Omental fat pad (tissue), 4 donors: ENCODE results near the gene MVB12B. TPM values are rescaled to one million over a fixed set of nuclear protein-coding genes. Genes with fewer than 3 reads are reported as not detected.
"Not testable (repeated sequence)": the region's sequence is repeated elsewhere in the genome, so short reads cannot be mapped to it uniquely, and the experiment has no call there.

Experiments used
- ATAC-seq: fragments of 150-250 bp; one replicate; pipeline ENCODE4 v1.9.1; 2016; ENCODE audit warnings: mild to moderate bottlenecking, moderate library complexity; ENCODE audit not compliant: low FRiP score
- DNase-seq: peaks from one replicate; pipeline ENCODE4 v3.0.0-alpha.2; 2019; ENCODE audit warnings: low spot score
- CTCF ChIP-seq, 3 donors: fragments of 450-650 bp; IDR thresholded peaks; one replicate each; pipeline ENCODE4 v1.5.1; 2016 to 2017; ENCODE audit warnings: antibody characterized with exemption in 3 of 3, mild to moderate bottlenecking in 3 of 3, moderate library complexity in 2 of 3
- total RNA-seq, 4 donors: library from RNA; depleted of rRNA; stranded (reverse); fragments of >200 nt; gene quantifications; one replicate each; pipeline ENCODE4 v1.1.0, GENCODE V29; 2016

Gene MVB12B
- total RNA-seq, 4 donors from 2014 or later: 5.5 to 21.4 (median 11.6) TPM

GRCh38 chr9:126472948-126473298 is 146.3 kb downstream of the MVB12B start:
- ATAC-seq (no peak), DNase-seq (no peak)
- no peak for TF ChIP-seq CTCF (IDR thresholded peaks at IDR 0.05)

GRCh38 chr9:126474206-126474765 is 147.7 kb downstream of the MVB12B start:
- ATAC-seq (no peak), DNase-seq (no peak)
- no peak for TF ChIP-seq CTCF (IDR thresholded peaks at IDR 0.05)

- DNase-seq: no peak
- ATAC-seq: no peak
- TF ChIP-seq CTCF (IDR thresholded peaks at IDR 0.05): no peak
Measured at GRCh38 chr9:126474786-126475485, 148.3 kb downstream of the MVB12B start.

GRCh38 chr9:126475933-126476555 is 149.4 kb downstream of the MVB12B start:
- no peak for TF ChIP-seq CTCF (IDR thresholded peaks at IDR 0.05)
- ATAC-seq: no peak
- DNase-seq: no peak

- DNase-seq, ATAC-seq: not testable (repeated sequence)
Measured at GRCh38 chr9:126477432-126477831, 150.8 kb downstream of the MVB12B start.

GRCh38 chr9:126478216-126478981 is 151.8 kb downstream of the MVB12B start:
- TF ChIP-seq CTCF (IDR thresholded peaks at IDR 0.05): no peak
- ATAC-seq (no peak), DNase-seq (no peak)

GRCh38 chr9:126479515-126479914 is 152.9 kb downstream of the MVB12B start:
- DNase-seq (no peak), ATAC-seq (no peak)
- no peak for TF ChIP-seq CTCF (IDR thresholded peaks at IDR 0.05)
